Epithelial cell of proximal tubule (primary cell): ENCODE measurements around the gene CAMK2D. TPM values are rescaled to one million over a fixed set of nuclear protein-coding genes. Genes with fewer than 3 reads are reported as not detected.

Source experiments
- DNase-seq: peaks from one replicate; pipeline ENCODE4 v3.0.0-alpha.2; 2011; ENCODE audit warnings: low read depth
- H3K4me3 ChIP-seq: 2 replicates; pipeline ENCODE4 v1.5.1; 2011; ENCODE audit warnings: low read depth, mild to moderate bottlenecking, low read length
- total RNA-seq: library from RNA; depleted of rRNA; stranded (reverse); fragments of >200 nt; gene quantifications from 2 replicates; pipeline ENCODE4 v1.2.3, GENCODE V29; 2015
- TF ChIP-seq, protein P1 (sequence below): conservative IDR thresholded peaks from 2 replicates; pipeline ENCODE4 v1.5.1; 2012; ENCODE audit warnings: low read depth, mild to moderate bottlenecking, low read length

CAMK2D gene
- total RNA-seq, 1 donor from 2014 or later, result 42.2 TPM

DNA sequence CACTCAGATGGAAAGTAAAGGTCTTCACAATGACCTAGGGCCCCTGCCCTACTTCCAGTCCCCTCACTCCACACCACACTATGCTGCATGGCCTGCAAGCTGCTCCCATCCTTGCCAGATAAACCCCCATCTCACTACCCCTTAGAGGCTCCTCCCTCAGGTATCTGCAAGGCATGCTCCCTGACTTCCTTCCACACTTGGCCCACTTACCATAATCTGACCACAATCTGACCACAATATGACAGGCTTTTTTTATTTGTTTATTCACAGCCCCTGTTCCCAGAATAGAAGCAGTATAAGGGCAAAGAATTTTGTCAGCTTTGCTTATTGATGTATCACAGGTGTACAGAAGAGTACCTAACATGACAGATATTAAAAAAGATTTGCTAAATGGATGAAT is 124.7 kb downstream of the CAMK2D start:
- DNase-seq, result no peak
- TF ChIP-seq, protein P1, sequence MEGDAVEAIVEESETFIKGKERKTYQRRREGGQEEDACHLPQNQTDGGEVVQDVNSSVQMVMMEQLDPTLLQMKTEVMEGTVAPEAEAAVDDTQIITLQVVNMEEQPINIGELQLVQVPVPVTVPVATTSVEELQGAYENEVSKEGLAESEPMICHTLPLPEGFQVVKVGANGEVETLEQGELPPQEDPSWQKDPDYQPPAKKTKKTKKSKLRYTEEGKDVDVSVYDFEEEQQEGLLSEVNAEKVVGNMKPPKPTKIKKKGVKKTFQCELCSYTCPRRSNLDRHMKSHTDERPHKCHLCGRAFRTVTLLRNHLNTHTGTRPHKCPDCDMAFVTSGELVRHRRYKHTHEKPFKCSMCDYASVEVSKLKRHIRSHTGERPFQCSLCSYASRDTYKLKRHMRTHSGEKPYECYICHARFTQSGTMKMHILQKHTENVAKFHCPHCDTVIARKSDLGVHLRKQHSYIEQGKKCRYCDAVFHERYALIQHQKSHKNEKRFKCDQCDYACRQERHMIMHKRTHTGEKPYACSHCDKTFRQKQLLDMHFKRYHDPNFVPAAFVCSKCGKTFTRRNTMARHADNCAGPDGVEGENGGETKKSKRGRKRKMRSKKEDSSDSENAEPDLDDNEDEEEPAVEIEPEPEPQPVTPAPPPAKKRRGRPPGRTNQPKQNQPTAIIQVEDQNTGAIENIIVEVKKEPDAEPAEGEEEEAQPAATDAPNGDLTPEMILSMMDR, result no peak
- H3K4me3 ChIP-seq, result no peak overlapping the region

DNA sequence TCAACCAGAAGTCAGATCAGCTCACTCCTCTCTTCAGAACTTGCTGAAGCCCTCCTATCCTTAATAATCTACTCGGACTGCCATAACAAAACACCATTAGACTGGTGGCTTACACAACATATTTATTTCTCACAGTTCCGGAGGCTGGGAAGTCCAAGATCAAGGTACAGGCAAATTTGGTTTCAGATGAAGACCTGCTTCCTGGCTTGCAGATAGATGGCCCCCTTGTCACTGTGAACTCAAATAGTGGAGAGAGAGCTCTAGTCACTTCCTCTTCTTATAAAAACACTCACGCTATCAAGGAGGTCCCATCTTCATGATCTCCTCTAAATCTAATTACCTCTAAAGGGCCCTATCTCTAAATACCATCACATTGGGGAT is 125.1 kb downstream of the CAMK2D start:
- DNase-seq, result no peak
- TF ChIP-seq, protein P1, result no peak
- no peak overlapping the region for H3K4me3 ChIP-seq

DNA sequence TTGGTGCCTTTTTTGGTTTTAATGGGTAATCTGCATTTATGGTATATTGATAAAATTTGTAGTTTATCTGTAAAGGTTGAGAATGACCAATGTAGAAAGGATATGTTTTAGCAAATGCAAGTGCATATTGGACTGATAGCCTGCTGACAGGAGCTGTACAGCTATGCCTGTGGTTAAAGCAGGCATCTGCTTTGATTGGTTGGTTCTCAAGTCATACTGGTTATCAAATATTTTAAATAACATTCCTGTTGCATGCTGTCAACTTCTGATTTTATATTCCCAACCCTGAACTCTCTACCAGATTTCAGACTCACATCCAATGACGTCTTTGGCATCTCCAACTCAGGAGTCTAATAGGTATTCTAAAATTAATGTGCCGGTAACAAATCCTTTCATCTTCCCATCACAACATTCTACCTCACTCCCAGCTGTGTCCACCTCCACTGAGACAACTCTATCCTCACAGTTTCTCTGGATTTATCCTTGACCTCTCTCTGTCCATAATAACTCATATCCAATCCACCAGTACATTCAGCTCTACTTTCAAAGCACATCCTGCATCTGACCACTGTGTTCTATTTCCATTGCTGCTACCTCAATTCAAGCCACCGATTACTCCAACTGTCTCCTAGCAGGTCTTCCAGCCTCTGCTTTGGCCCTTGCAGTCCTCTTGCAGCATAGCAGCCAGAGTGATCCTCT is 125.7 kb downstream of the CAMK2D start:
- DNase-seq, result no peak
- TF ChIP-seq, protein P1, result no peak
- H3K4me3 ChIP-seq, result no peak overlapping the region

DNA sequence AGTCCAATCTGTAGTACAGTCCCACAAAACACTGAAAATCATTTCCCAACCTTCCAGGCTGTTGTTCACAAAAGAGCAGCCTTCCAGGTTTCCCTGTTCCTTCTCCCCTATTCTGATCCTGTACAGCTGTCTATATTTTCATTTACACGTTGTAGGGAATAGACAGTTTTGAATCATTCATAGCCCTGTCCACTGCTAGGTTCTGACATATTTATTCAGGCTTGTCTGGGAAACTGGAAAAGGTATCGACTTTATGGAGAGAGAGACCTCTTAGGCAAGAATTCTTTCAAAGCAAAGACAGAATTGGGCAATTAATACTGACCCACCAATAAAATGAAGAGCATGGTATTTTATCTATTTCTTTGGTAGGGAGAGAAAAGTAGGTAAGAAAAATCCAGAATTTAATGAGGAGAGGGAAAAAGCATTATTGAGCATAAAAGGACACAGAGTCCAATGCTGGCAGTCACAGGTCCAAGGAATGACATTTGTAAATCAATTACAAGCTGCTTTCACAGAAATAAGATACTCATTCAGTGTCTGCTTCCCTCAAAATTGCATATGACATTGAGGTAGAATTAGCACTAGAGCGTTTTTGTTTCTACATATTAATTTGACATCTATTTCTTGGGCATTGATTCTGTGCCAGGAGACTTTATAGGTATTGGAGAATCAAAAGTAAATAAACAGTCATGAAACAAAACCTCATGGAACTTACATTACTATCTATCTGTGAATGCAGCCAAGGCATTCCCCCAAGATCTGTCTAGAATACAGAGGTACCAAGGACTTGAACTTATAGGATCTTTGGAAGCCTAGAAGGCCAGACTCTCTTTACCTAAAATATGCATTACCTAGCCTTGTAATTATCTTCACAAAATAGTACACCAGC is 127.2 kb downstream of the CAMK2D start:
- no peak for DNase-seq
- no peak overlapping the region for H3K4me3 ChIP-seq

DNA sequence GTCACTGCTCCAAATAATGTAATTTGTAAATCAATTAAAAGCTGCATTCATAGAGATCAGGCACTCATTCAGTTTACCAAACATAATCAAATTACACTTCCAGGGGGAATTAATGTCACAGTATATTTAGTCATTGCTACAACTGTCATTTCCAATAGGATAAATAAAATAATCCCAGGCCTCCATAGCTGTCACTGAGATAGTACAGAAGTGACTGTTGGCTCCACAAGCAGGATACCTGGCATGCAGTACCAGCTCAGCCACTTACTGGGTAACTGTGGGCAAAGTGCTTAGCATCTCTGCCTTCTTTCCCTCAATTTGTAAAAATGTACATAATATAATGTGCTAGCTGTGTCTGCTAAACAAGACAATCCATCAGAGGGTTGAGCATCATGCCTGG is 128.1 kb downstream of the CAMK2D start:
- TF ChIP-seq, protein P1, result no peak
- no peak for DNase-seq
- H3K4me3 ChIP-seq, result no peak overlapping the region

More for the DNA sequence above, 127.2 kb downstream of the CAMK2D start:
- TF ChIP-seq, protein P1, result no peak

DNA sequence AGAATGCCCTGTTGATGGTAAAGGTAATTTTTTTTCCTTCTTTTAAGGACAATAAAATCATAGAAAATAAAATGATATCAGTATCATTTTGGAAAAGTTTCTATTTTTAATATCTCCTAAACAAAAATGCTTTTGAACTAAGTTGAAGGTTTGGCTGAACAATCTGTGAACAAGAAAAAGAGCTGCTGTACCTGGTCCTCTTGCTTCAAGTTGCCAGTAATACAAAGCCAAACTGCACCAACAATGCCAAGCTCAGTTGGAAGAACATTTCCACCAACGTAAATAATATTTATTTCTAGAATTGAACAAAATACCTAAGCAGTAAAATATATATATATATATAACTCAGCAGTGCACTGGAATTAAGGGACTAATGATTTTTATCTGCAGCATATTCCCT is 132.8 kb downstream of the CAMK2D start:
- DNase-seq, result no peak
- TF ChIP-seq, protein P1, result no peak
- no peak overlapping the region for H3K4me3 ChIP-seq
